Gastrocnemius medialis (tissue), 4 donors: ENCODE measurements around the gene IFIT1.

ENCODE experiments used
- CTCF ChIP-seq, 5 experiments: fragments of 450-650 bp in 3 of 5; fragments of 200-600 bp in 2 of 5; sonication (generic) in 2 of 5; IDR thresholded peaks in 4 of 5; conservative IDR thresholded peaks in 1 of 5; 1 replicate in 4 of 5; 2 replicates in 1 of 5; pipeline ENCODE4 v1.5.1; 2016 to 2019; ENCODE audit warnings: antibody characterized with exemption in 5 of 5, mild to moderate bottlenecking in 3 of 5, moderate library complexity in 3 of 5
- POLR2A ChIP-seq, 2 donors: fragments of 450-650 bp; IDR thresholded peaks; one replicate each; pipeline ENCODE4 v1.6.1; 2017; ENCODE audit warnings: antibody characterized with exemption in 2 of 2, mild to moderate bottlenecking in 2 of 2, moderate library complexity in 2 of 2

GRCh38 chr10:89450901-89451300 is 58.5 kb downstream of the IFIT1 start:
- TF ChIP-seq CTCF (IDR thresholded peaks at IDR 0.05 in 4 of 5, conservative IDR thresholded peaks at IDR 0.05 in 1 of 5) (no peak), POLR2A (IDR thresholded peaks at IDR 0.05) (no peak)
